WTC11 (cell line): ENCODE measurements around the gene SRD5A1. TPM values are rescaled to one million over a fixed set of nuclear protein-coding genes. Genes with fewer than 3 reads are reported as not detected.

Experiments used
- ATAC-seq: fragments of 200-7000 bp; cut with Tn5 transposase; 2 replicates; pipeline ENCODE4 v1.10.0; 2021; ENCODE audit warnings: mild to moderate bottlenecking, moderate library complexity
- CTCF ChIA-PET: fragments of 300-600 bp; sonication (Branson Sonifier 250); formaldehyde crosslinking; loops from one replicate; lab custom pipeline; 2021; ENCODE audit warnings: antibody characterized with exemption; lab: Charles Lee
- POLR2A ChIA-PET: fragments of 350-600 bp; sonication (Branson Sonifier 250); formaldehyde crosslinking; loops from one replicate; lab custom pipeline; 2021; ENCODE audit warnings: antibody characterized with exemption; lab: Charles Lee
- DNase-seq: peaks from one replicate; pipeline ENCODE4 v3.0.0; 2021; ENCODE audit warnings: low spot score
- H3K27ac Mint-ChIP-seq: 2 replicates; pipeline ENCODE4 v1.8.0; 2021; ENCODE audit warnings: mixed read lengths
- H3K27me3 Mint-ChIP-seq: 2 replicates; pipeline ENCODE4 v1.8.0; 2021; ENCODE audit warnings: low read depth, mild to moderate bottlenecking, moderate library complexity, mixed read lengths
- H3K36me3 Mint-ChIP-seq: 2 replicates; pipeline ENCODE4 v1.8.0; 2021; ENCODE audit warnings: mixed read lengths
- H3K4me1 Mint-ChIP-seq: 2 replicates; pipeline ENCODE4 v1.8.0; 2022; ENCODE audit warnings: mixed read lengths
- H3K4me3 Mint-ChIP-seq: 2 replicates; pipeline ENCODE4 v1.8.0; 2021; ENCODE audit warnings: mild to moderate bottlenecking, moderate library complexity, mixed read lengths
- H3K9me3 Mint-ChIP-seq: 2 replicates; pipeline ENCODE4 v1.8.0; 2021; ENCODE audit warnings: mixed read lengths
- ARID4B ChIP-seq: sonication (generic); formaldehyde crosslinking; IDR thresholded peaks from 2 replicates; pipeline ENCODE4 v1.8.0; 2023; ENCODE audit warnings: missing genetic modification reagents, mild to moderate bottlenecking, borderline replicate concordance
- CBFB ChIP-seq: sonication (generic); formaldehyde crosslinking; IDR thresholded peaks from 2 replicates; pipeline ENCODE4 v1.8.1; 2022; ENCODE audit warnings: mild to moderate bottlenecking, low read depth, missing genetic modification reagents
- CREB1 ChIP-seq: sonication (generic); formaldehyde crosslinking; IDR thresholded peaks from 2 replicates; pipeline ENCODE4 v1.8.0; 2023; ENCODE audit warnings: mild to moderate bottlenecking, missing genetic modification reagents
- E2F1 ChIP-seq: sonication (generic); formaldehyde crosslinking; IDR thresholded peaks from 2 replicates; pipeline ENCODE4 v1.8.0; 2022; ENCODE audit warnings: mild to moderate bottlenecking, missing genetic modification reagents
- ELF4 ChIP-seq: sonication (generic); formaldehyde crosslinking; IDR thresholded peaks from 2 replicates; pipeline ENCODE4 v1.8.1; 2022; ENCODE audit warnings: low read depth, mild to moderate bottlenecking, moderate library complexity, missing genetic modification reagents
- GTF2I ChIP-seq: fragments of 250-450 bp; sonication (Bioruptor Pico); conservative IDR thresholded peaks from 2 replicates; pipeline ENCODE4 v1.4.0; 2021; ENCODE audit warnings: mild to moderate bottlenecking
- HMGA2 ChIP-seq: fragments of 250-450 bp; sonication (Bioruptor Pico); IDR thresholded peaks from 2 replicates; pipeline ENCODE4 v1.4.0; 2021; ENCODE audit warnings: mild to moderate bottlenecking, moderate library complexity
- IRF1 ChIP-seq: sonication (generic); formaldehyde crosslinking; IDR thresholded peaks from 2 replicates; pipeline ENCODE4 v1.8.0; 2023; ENCODE audit warnings: missing genetic modification reagents
- IRF2 ChIP-seq: sonication (generic); formaldehyde crosslinking; IDR thresholded peaks from 2 replicates; pipeline ENCODE4 v1.8.0; 2022; ENCODE audit warnings: low read depth, missing genetic modification reagents, borderline replicate concordance
- MYBL2 ChIP-seq: sonication (generic); formaldehyde crosslinking; IDR thresholded peaks from 2 replicates; pipeline ENCODE4 v1.8.1; 2023; ENCODE audit warnings: mild to moderate bottlenecking, moderate library complexity, missing genetic modification reagents
- NFYB ChIP-seq: sonication (generic); formaldehyde crosslinking; conservative IDR thresholded peaks from 2 replicates; pipeline ENCODE4 v1.8.0; 2022; ENCODE audit warnings: low read depth, missing genetic modification reagents
- NR3C1 ChIP-seq: sonication (generic); formaldehyde crosslinking; conservative IDR thresholded peaks from 2 replicates; pipeline ENCODE4 v1.8.1; 2023; ENCODE audit warnings: low read depth, mild to moderate bottlenecking, missing genetic modification reagents
- TCF7 ChIP-seq: sonication (generic); formaldehyde crosslinking; IDR thresholded peaks from 2 replicates; pipeline ENCODE4 v1.8.0; 2022; ENCODE audit warnings: mild to moderate bottlenecking, low read depth, missing genetic modification reagents, moderate library complexity
- TP53 ChIP-seq: sonication (generic); formaldehyde crosslinking; IDR thresholded peaks from 2 replicates; pipeline ENCODE4 v1.8.1; 2023; ENCODE audit warnings: mild to moderate bottlenecking, missing genetic modification reagents
- USF1 ChIP-seq: sonication (generic); formaldehyde crosslinking; IDR thresholded peaks from 2 replicates; pipeline ENCODE4 v1.8.0; 2022; ENCODE audit warnings: mild to moderate bottlenecking, missing genetic modification reagents
- ZBTB43 ChIP-seq: sonication (generic); formaldehyde crosslinking; IDR thresholded peaks from 2 replicates; pipeline ENCODE4 v1.8.1; 2023; ENCODE audit warnings: mild to moderate bottlenecking, missing genetic modification reagents
- ZNF121 ChIP-seq: sonication (generic); formaldehyde crosslinking; IDR thresholded peaks from 2 replicates; pipeline ENCODE4 v1.8.0; 2023; ENCODE audit warnings: missing genetic modification reagents
- ZNF138 ChIP-seq: sonication (generic); formaldehyde crosslinking; conservative IDR thresholded peaks from 2 replicates; pipeline ENCODE4 v1.8.1; 2022; ENCODE audit warnings: mild to moderate bottlenecking, moderate library complexity, missing genetic modification reagents
- ZNF512 ChIP-seq: sonication (generic); formaldehyde crosslinking; IDR thresholded peaks from 2 replicates; pipeline ENCODE4 v1.8.1; 2022; ENCODE audit warnings: missing genetic modification reagents, borderline replicate concordance
- ZNF532 ChIP-seq: fragments of 250-450 bp; sonication (Bioruptor Pico); IDR thresholded peaks from 2 replicates; pipeline ENCODE4 v1.9.0; 2021; ENCODE audit warnings: mild to moderate bottlenecking, borderline replicate concordance
- ZNF671 ChIP-seq: fragments of 250-450 bp; sonication (Bioruptor Pico); IDR thresholded peaks from 2 replicates; pipeline ENCODE4 v1.8.0; 2021; ENCODE audit warnings: mild to moderate bottlenecking
- total RNA-seq: library from RNA; stranded (reverse); gene quantifications from 3 replicates; pipeline ENCODE4 v1.2.3, GENCODE V29; 2021

SRD5A1 gene
- total RNA-seq, 1 experiment from 2014 or later = 36.9 TPM

- TF ChIP-seq ZNF532 (CRISPR knock-in tag) (no peak), ZNF512 (CRISPR knock-in tag) (no peak), ZNF138 (CRISPR knock-in tag) (no peak), ELF4 (CRISPR knock-in tag) (no peak), MYBL2 (CRISPR knock-in tag) (no peak), IRF1 (CRISPR knock-in tag) (no peak), E2F1 (CRISPR knock-in tag) (no peak), CBFB (CRISPR knock-in tag) (no peak), CREB1 (CRISPR knock-in tag) (no peak), NR3C1 (CRISPR knock-in tag) (no peak)
Measured at GRCh38 chr5:6674886-6675285, 41.6 kb downstream of the SRD5A1 start (continued).

GRCh38 chr5:6675784-6676491 lies 42.7 kb downstream of the SRD5A1 start:
- no peak for ATAC-seq
- CTCF ChIA-PET = no interaction called here
- TF ChIP-seq ZNF138 (CRISPR knock-in tag) (no peak), TCF7 (CRISPR knock-in tag) (no peak), HMGA2 (no peak), ZNF121 (CRISPR knock-in tag) (no peak), GTF2I (CRISPR knock-in tag) (no peak), NFYB (CRISPR knock-in tag) (no peak), ARID4B (no peak), IRF2 (CRISPR knock-in tag) (no peak), USF1 (CRISPR knock-in tag) (no peak), ZBTB43 (CRISPR knock-in tag) (no peak), TP53 (CRISPR knock-in tag) (no peak), ZNF671 (CRISPR knock-in tag) (no peak)

More at GRCh38 chr5:6675784-6676491, 42.7 kb downstream of the SRD5A1 start:
- Mint-ChIP-seq H3K4me1 (no peaks in the 10 kb centered on the region), H3K27me3 (peaks cover 14% of the 10 kb centered on the region), H3K9me3 (peaks cover 47% of the 10 kb centered on the region), H3K27ac (no peak overlapping the region; the same call in 1 of the 2 replicates), H3K36me3 (peaks cover 44% of the 10 kb centered on the region), H3K4me3 (no peak overlapping the region)
- POLR2A ChIA-PET = no interaction called here
- DNase-seq = no peak
